GM23248 (cell line): ENCODE data around the gene RIMOC1.

Experiments
- EZH2 ChIP-seq: fragments of 200-600 bp; sonication (generic); IDR thresholded peaks from 2 replicates; pipeline ENCODE4 v1.6.1; 2018; ENCODE audit warnings: antibody characterized with exemption, mild to moderate bottlenecking; ENCODE audit not compliant: insufficient read depth, poor library complexity, severe bottlenecking
- EZH2phosphoT487 ChIP-seq: fragments of 200-600 bp; sonication (generic); IDR thresholded peaks from 2 replicates; pipeline ENCODE4 v1.6.1; 2018; ENCODE audit warnings: antibody characterized with exemption, moderate library complexity, mild to moderate bottlenecking, low read depth; ENCODE audit not compliant: insufficient read depth

GRCh38 chr5:41903382-41903891 lies 707 bp upstream of the RIMOC1 start:
- TF ChIP-seq EZH2phosphoT487 (no peak), EZH2 (no peak)
